HepG2 (cell line): ENCODE measurements around the gene ING5. TPM values are rescaled to one million over a fixed set of nuclear protein-coding genes. Genes with fewer than 3 reads are reported as not detected.

ENCODE experiments used
- CCAR2 ChIP-seq: fragments of 200-400 bp; formaldehyde crosslinking; optimal IDR thresholded peaks from 2 replicates; pipeline ENCODE3; 2018; ENCODE audit warnings: low read depth, mild to moderate bottlenecking, low read length, moderate library complexity
- FOXC1 ChIP-seq: sonication (generic); formaldehyde crosslinking; IDR thresholded peaks from 2 replicates; pipeline ENCODE4 v1.8.0; 2022; ENCODE audit warnings: mild to moderate bottlenecking, missing genetic modification reagents, borderline replicate concordance
- HCFC1 ChIP-seq: fragments of 150-350 bp; IDR thresholded peaks from 2 replicates; pipeline ENCODE4 v1.6.1; 2014; ENCODE audit warnings: low read depth, low read length
- HMG20A ChIP-seq: IDR thresholded peaks from 2 replicates; pipeline ENCODE4 v1.6.1; 2016; ENCODE audit warnings: borderline replicate concordance
- KLF11 ChIP-seq: IDR thresholded peaks from 2 replicates; pipeline ENCODE4 v1.6.1; 2016; ENCODE audit warnings: missing compliant biosample characterization
- MLLT10 ChIP-seq: sonication (generic); formaldehyde crosslinking; IDR thresholded peaks from 2 replicates; pipeline ENCODE4 v1.4.0; 2020; ENCODE audit warnings: missing genetic modification reagents
- MLX ChIP-seq: IDR thresholded peaks from 2 replicates; pipeline ENCODE4 v1.6.1; 2016
- MXI1 ChIP-seq: IDR thresholded peaks from 3 replicates; pipeline ENCODE4 v1.6.1; 2012; ENCODE audit warnings: low read depth, low read length, inconsistent platforms, borderline replicate concordance
- NBN ChIP-seq: fragments of 450-650 bp; conservative IDR thresholded peaks from 2 replicates; pipeline ENCODE4 v1.6.1; 2017
- PAWR ChIP-seq: sonication (generic); formaldehyde crosslinking; IDR thresholded peaks from 2 replicates; pipeline ENCODE4 v1.4.0; 2020; ENCODE audit warnings: missing genetic modification reagents, mild to moderate bottlenecking, borderline replicate concordance
- POLR2A ChIP-seq, 2 experiments: IDR thresholded peaks; 2 replicates each; pipeline ENCODE4 v1.6.1; 2011; ENCODE audit warnings: low read depth in 2 of 2, low read length in 2 of 2, mild to moderate bottlenecking in 1 of 2, moderate library complexity in 1 of 2; ENCODE audit not compliant: insufficient read depth in 1 of 2
- RBAK ChIP-seq: sonication (generic); formaldehyde crosslinking; IDR thresholded peaks from 2 replicates; pipeline ENCODE4 v1.5.1; 2020; ENCODE audit warnings: mild to moderate bottlenecking, missing genetic modification reagents
- SMARCE1 ChIP-seq: fragments of 450-650 bp; IDR thresholded peaks from 2 replicates; pipeline ENCODE4 v1.6.1; 2017; ENCODE audit warnings: borderline replicate concordance
- SMYD3 ChIP-seq: sonication (generic); formaldehyde crosslinking; IDR thresholded peaks from 2 replicates; pipeline ENCODE4 v1.8.1; 2023; ENCODE audit warnings: mild to moderate bottlenecking, missing genetic modification reagents
- TOE1 ChIP-seq: sonication (generic); formaldehyde crosslinking; IDR thresholded peaks from 2 replicates; pipeline ENCODE4 v1.4.0; 2020; ENCODE audit warnings: mild to moderate bottlenecking, missing genetic modification reagents
- ZFP62 ChIP-seq: sonication (generic); formaldehyde crosslinking; IDR thresholded peaks from 2 replicates; pipeline ENCODE4 v1.4.0; 2020; ENCODE audit warnings: missing genetic modification reagents
- ZKSCAN1 ChIP-seq: fragments of 150-350 bp; IDR thresholded peaks from 2 replicates; pipeline ENCODE4 v1.6.1; 2014; ENCODE audit warnings: low read length
- ZNF253 ChIP-seq: sonication (generic); formaldehyde crosslinking; IDR thresholded peaks from 2 replicates; pipeline ENCODE4 v1.8.0; 2022; ENCODE audit warnings: mild to moderate bottlenecking, missing genetic modification reagents, borderline replicate concordance
- ZNF574 ChIP-seq: sonication (generic); formaldehyde crosslinking; IDR thresholded peaks from 2 replicates; pipeline ENCODE4 v1.4.0; 2020; ENCODE audit warnings: missing genetic modification reagents
- ZNF615 ChIP-seq: sonication (generic); formaldehyde crosslinking; IDR thresholded peaks from 2 replicates; pipeline ENCODE4 v1.5.0; 2020; ENCODE audit warnings: mild to moderate bottlenecking, missing genetic modification reagents, borderline replicate concordance
- ZNF746 ChIP-seq: sonication (generic); formaldehyde crosslinking; IDR thresholded peaks from 2 replicates; pipeline ENCODE4 v1.8.0; 2022; ENCODE audit warnings: mild to moderate bottlenecking, missing genetic modification reagents
- ZNF761 ChIP-seq: sonication (generic); formaldehyde crosslinking; conservative IDR thresholded peaks from 2 replicates; pipeline ENCODE4 v1.4.0; 2020; ENCODE audit warnings: mild to moderate bottlenecking, missing genetic modification reagents
- ZSCAN21 ChIP-seq: sonication (generic); formaldehyde crosslinking; IDR thresholded peaks from 2 replicates; pipeline ENCODE4 v1.8.0; 2022; ENCODE audit warnings: mild to moderate bottlenecking, missing genetic modification reagents, moderate library complexity, borderline replicate concordance
- polyA plus RNA-seq, 8 experiments: library from polyadenylated mRNA; depleted of rRNA in 3 of 8; stranded (reverse) in 7 of 8; unstranded in 1 of 8; fragments of >200 nt; fragmentation: Illumina TruSeq in 4 of 8; extraction: Trizol in 4 of 8; gene quantifications; 2 replicates each; pipeline versions ENCODE4 v1.2.1 to v1.2.3, GENCODE V29; 2011 to 2016; ENCODE audit warnings: low read depth in 4 of 8, missing spikeins in 1 of 8, mixed read lengths in 1 of 8; ENCODE audit not compliant: insufficient read depth in 1 of 8
- total RNA-seq, 5 experiments: library from RNA; depleted of rRNA; stranded (reverse); fragments of >200 nt; fragmentation: Illumina TruSeq; extraction: Trizol; gene quantifications; 2 replicates each; pipeline ENCODE4 v1.2.3, GENCODE V29; 2016; ENCODE audit warnings: low read depth in 1 of 5
- TF ChIP-seq, protein P1 (sequence below): sonication (generic); formaldehyde crosslinking; IDR thresholded peaks from 2 replicates; pipeline ENCODE4 v1.4.0; 2020; ENCODE audit warnings: missing genetic modification reagents, borderline replicate concordance
- TF ChIP-seq, protein P2 (sequence below): sonication (generic); formaldehyde crosslinking; conservative IDR thresholded peaks from 2 replicates; pipeline ENCODE4 v1.4.0; 2020; ENCODE audit warnings: missing genetic modification reagents

The ING5 gene
- total and polyA plus RNA-seq, 2 of the 13 experiments (the other 11 are each of a cell fraction or from before 2014, with no cell fraction given) = 61.9 to 71.9 TPM

GRCh38 chr2:241770185-241770935 is 68.5 kb downstream of the ING5 start (continued):
- TF ChIP-seq, protein P1, sequence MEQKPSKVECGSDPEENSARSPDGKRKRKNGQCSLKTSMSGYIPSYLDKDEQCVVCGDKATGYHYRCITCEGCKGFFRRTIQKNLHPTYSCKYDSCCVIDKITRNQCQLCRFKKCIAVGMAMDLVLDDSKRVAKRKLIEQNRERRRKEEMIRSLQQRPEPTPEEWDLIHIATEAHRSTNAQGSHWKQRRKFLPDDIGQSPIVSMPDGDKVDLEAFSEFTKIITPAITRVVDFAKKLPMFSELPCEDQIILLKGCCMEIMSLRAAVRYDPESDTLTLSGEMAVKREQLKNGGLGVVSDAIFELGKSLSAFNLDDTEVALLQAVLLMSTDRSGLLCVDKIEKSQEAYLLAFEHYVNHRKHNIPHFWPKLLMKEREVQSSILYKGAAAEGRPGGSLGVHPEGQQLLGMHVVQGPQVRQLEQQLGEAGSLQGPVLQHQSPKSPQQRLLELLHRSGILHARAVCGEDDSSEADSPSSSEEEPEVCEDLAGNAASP (CRISPR knock-in tag) = peak; percentile 91
- TF ChIP-seq ZNF574 (CRISPR knock-in tag) = peak; percentile 89
- TF ChIP-seq, protein P2, sequence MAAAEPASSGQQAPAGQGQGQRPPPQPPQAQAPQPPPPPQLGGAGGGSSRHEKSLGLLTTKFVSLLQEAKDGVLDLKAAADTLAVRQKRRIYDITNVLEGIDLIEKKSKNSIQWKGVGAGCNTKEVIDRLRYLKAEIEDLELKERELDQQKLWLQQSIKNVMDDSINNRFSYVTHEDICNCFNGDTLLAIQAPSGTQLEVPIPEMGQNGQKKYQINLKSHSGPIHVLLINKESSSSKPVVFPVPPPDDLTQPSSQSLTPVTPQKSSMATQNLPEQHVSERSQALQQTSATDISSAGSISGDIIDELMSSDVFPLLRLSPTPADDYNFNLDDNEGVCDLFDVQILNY = peak; percentile 56
- TF ChIP-seq KLF11 (CRISPR knock-in tag) = peak; percentile 96
- TF ChIP-seq TOE1 (CRISPR knock-in tag) = 0 out of 2 replicates have a peak, but pooled peaks have one; percentile 40
- no peak for TF ChIP-seq ZFP62 (CRISPR knock-in tag)
- TF ChIP-seq NBN = no peak
- TF ChIP-seq HMG20A (CRISPR knock-in tag) = peak; percentile 81
- no peak for TF ChIP-seq PAWR (CRISPR knock-in tag)
- peak; percentile 85 for TF ChIP-seq MLX (CRISPR knock-in tag)
- 0 out of 2 replicates have a peak, but pooled peaks have one; percentile 37 for TF ChIP-seq ZNF615
- TF ChIP-seq MXI1 = peak; percentile 80; the same call in 1 of the 3 replicates
- TF ChIP-seq MLLT10 (CRISPR knock-in tag) = no peak
- peak; percentile 93 for TF ChIP-seq ZSCAN21 (CRISPR knock-in tag)
- TF ChIP-seq SMARCE1 = no peak
- TF ChIP-seq HCFC1 = peak; percentile 39; the same call in 1 of the 2 replicates
- TF ChIP-seq CCAR2 = peak; percentile 70
- no peak for TF ChIP-seq ZNF253 (CRISPR knock-in tag)
- TF ChIP-seq ZNF746 = peak; percentile 97
- peak in 1 of 2 experiments; percentile 99; a peak in 2 of 4 replicates for TF ChIP-seq POLR2A (IDR thresholded peaks at IDR 0.05; ENCODE audit: insufficient read depth in 1 of 2, low read depth in 2 of 2, low read length in 2 of 2)
- TF ChIP-seq SMYD3 (CRISPR knock-in tag) = no peak
- TF ChIP-seq FOXC1 (CRISPR knock-in tag) = peak; percentile 96
- TF ChIP-seq ZKSCAN1 = peak; percentile 71
- TF ChIP-seq RBAK (CRISPR knock-in tag) = no peak
- 0 out of 2 replicates have a peak, but pooled peaks have one; percentile 17 for TF ChIP-seq ZNF761 (CRISPR knock-in tag)
